SK-N-SH treated with all-trans-retinoic acid at 6 μM for 48 hours (cell line): ENCODE results near the gene FERMT2.

Experiments
- OSR1 ChIP-seq: fragments of 250-450 bp; sonication (Bioruptor Pico); IDR thresholded peaks from 2 replicates; pipeline ENCODE4 v1.8.0; 2022; ENCODE audit warnings: moderate library complexity, mild to moderate bottlenecking, inconsistent platforms
- PPARA ChIP-seq: fragments of 250-450 bp; sonication (Bioruptor Pico); IDR thresholded peaks from 2 replicates; pipeline ENCODE4 v1.5.0; 2020; ENCODE audit warnings: mild to moderate bottlenecking, borderline replicate concordance
- ZC3H10 ChIP-seq: fragments of 250-450 bp; sonication (Bioruptor Pico); IDR thresholded peaks from 2 replicates; pipeline ENCODE4 v1.5.1; 2021; ENCODE audit warnings: mild to moderate bottlenecking, moderate library complexity
- ZFP3 ChIP-seq: fragments of 250-450 bp; sonication (Bioruptor Pico); IDR thresholded peaks from 2 replicates; pipeline ENCODE4 v1.5.0; 2020; ENCODE audit warnings: mild to moderate bottlenecking, moderate library complexity
- ZFP30 ChIP-seq: fragments of 450-650 bp; formaldehyde crosslinking; IDR thresholded peaks from 2 replicates; pipeline ENCODE4 v1.5.0; 2022; ENCODE audit warnings: mild to moderate bottlenecking, moderate library complexity
- TF ChIP-seq, protein P1 (sequence below): fragments of 250-450 bp; sonication (Bioruptor Pico); IDR thresholded peaks from 2 replicates; pipeline ENCODE4 v1.5.1; 2020; ENCODE audit warnings: low read depth, mild to moderate bottlenecking, moderate library complexity
- TF ChIP-seq, protein P2 (sequence below): fragments of 250-450 bp; sonication (Bioruptor Pico); IDR thresholded peaks from 2 replicates; pipeline ENCODE4 v1.8.0; 2020; ENCODE audit warnings: mild to moderate bottlenecking, moderate library complexity, borderline replicate concordance

DNA sequence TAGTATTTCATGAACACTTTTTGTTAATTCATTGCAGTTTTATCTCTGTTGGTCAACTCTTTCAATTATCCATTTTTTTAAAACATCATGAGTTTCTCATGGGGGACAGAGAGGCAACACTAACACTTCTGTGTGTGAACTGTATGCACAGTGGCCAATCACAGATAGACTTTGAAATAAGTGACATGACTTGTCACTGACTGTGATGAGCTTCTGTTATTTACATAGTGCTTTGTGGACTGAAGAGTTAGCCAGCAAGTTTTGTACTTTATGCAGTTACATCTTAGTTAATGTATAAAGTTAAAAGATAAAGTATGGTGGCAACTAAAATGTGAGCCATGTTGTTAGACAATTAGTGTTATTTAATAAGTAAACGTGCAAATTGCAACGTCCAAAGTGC lies 16.1 kb downstream of the FERMT2 start:
- TF ChIP-seq OSR1 (CRISPR knock-in tag) = no peak
- no peak for TF ChIP-seq ZFP3 (CRISPR knock-in tag)
- no peak for TF ChIP-seq ZFP30 (CRISPR knock-in tag)
- no peak for TF ChIP-seq PPARA (CRISPR knock-in tag)
- TF ChIP-seq, protein P1, sequence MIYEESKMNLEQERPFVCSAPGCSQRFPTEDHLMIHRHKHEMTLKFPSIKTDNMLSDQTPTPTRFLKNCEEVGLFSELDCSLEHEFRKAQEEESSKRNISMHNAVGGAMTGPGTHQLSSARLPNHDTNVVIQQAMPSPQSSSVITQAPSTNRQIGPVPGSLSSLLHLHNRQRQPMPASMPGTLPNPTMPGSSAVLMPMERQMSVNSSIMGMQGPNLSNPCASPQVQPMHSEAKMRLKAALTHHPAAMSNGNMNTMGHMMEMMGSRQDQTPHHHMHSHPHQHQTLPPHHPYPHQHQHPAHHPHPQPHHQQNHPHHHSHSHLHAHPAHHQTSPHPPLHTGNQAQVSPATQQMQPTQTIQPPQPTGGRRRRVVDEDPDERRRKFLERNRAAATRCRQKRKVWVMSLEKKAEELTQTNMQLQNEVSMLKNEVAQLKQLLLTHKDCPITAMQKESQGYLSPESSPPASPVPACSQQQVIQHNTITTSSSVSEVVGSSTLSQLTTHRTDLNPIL = no peak
- TF ChIP-seq, protein P2, sequence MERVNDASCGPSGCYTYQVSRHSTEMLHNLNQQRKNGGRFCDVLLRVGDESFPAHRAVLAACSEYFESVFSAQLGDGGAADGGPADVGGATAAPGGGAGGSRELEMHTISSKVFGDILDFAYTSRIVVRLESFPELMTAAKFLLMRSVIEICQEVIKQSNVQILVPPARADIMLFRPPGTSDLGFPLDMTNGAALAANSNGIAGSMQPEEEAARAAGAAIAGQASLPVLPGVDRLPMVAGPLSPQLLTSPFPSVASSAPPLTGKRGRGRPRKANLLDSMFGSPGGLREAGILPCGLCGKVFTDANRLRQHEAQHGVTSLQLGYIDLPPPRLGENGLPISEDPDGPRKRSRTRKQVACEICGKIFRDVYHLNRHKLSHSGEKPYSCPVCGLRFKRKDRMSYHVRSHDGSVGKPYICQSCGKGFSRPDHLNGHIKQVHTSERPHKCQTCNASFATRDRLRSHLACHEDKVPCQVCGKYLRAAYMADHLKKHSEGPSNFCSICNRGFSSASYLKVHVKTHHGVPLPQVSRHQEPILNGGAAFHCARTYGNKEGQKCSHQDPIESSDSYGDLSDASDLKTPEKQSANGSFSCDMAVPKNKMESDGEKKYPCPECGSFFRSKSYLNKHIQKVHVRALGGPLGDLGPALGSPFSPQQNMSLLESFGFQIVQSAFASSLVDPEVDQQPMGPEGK (CRISPR knock-in tag) = no peak
- TF ChIP-seq ZC3H10 (CRISPR knock-in tag) = no peak
